ENCODE results near the gene ERICH2. TPM values are rescaled to one million over a fixed set of nuclear protein-coding genes. Genes with fewer than 3 reads are reported as not detected.

The ERICH2 gene
- total RNA-seq, 1 donor from 2014 or later: 0.52 TPM

GRCh38 chr2:170761572-170761971, 8.6 kb upstream of the ERICH2 start:
- no peaks in the 10 kb centered on the region for H3K27me3 ChIP-seq (ENCODE audit: control insufficient read depth in 3 of 3, insufficient read depth in 3 of 3, low read length in 3 of 3)
- no peak overlapping the region for H3K9ac ChIP-seq (ENCODE audit: low read depth in 1 of 3, low read length in 3 of 3)
- H3K4me3 ChIP-seq (ENCODE audit: low read length in 3 of 3): no peak overlapping the region
- no peak overlapping the region for H3K27ac ChIP-seq (ENCODE audit: low read depth, low read length)
- no peaks in the 10 kb centered on the region for H3K4me1 ChIP-seq (ENCODE audit: control insufficient read depth in 3 of 3, insufficient read depth in 3 of 3, low read length in 3 of 3)
- H3K36me3 ChIP-seq (ENCODE audit: control insufficient read depth in 3 of 3, insufficient read depth in 3 of 3, low read length in 3 of 3): no peaks in the 10 kb centered on the region
- H3K9me3 ChIP-seq (ENCODE audit: control insufficient read depth in 3 of 3, low read length in 3 of 3): no peaks in the 10 kb centered on the region

GRCh38 chr2:170762760-170763159, 7.4 kb upstream of the ERICH2 start:
- Histone ChIP-seq H3K9ac (ENCODE audit: low read depth in 1 of 3, low read length in 3 of 3) (no peak overlapping the region), H3K9me3 (ENCODE audit: control insufficient read depth in 3 of 3, low read length in 3 of 3) (no peaks in the 10 kb centered on the region), H3K4me1 (ENCODE audit: control insufficient read depth in 3 of 3, insufficient read depth in 3 of 3, low read length in 3 of 3) (no peaks in the 10 kb centered on the region), H3K27me3 (ENCODE audit: control insufficient read depth in 3 of 3, insufficient read depth in 3 of 3, low read length in 3 of 3) (no peaks in the 10 kb centered on the region), H3K27ac (ENCODE audit: low read depth, low read length) (no peak overlapping the region), H3K36me3 (ENCODE audit: control insufficient read depth in 3 of 3, insufficient read depth in 3 of 3, low read length in 3 of 3) (no peaks in the 10 kb centered on the region), H3K4me3 (ENCODE audit: low read length in 3 of 3) (no peak overlapping the region)

GRCh38 chr2:170763232-170763631, 6.9 kb upstream of the ERICH2 start:
- Histone ChIP-seq H3K27me3 (ENCODE audit: control insufficient read depth in 3 of 3, insufficient read depth in 3 of 3, low read length in 3 of 3) (no peaks in the 10 kb centered on the region), H3K27ac (ENCODE audit: low read depth, low read length) (no peak overlapping the region), H3K9me3 (ENCODE audit: control insufficient read depth in 3 of 3, low read length in 3 of 3) (no peaks in the 10 kb centered on the region), H3K4me1 (ENCODE audit: control insufficient read depth in 3 of 3, insufficient read depth in 3 of 3, low read length in 3 of 3) (no peaks in the 10 kb centered on the region), H3K4me3 (ENCODE audit: low read length in 3 of 3) (no peak overlapping the region), H3K9ac (ENCODE audit: low read depth in 1 of 3, low read length in 3 of 3) (no peak overlapping the region), H3K36me3 (ENCODE audit: control insufficient read depth in 3 of 3, insufficient read depth in 3 of 3, low read length in 3 of 3) (no peaks in the 10 kb centered on the region)

- H3K36me3 ChIP-seq (ENCODE audit: control insufficient read depth in 3 of 3, insufficient read depth in 3 of 3, low read length in 3 of 3): no peaks in the 10 kb centered on the region
- H3K9ac ChIP-seq (ENCODE audit: low read depth in 1 of 3, low read length in 3 of 3): no peak overlapping the region
- peaks cover 0 to under 1% (median under 1%) of the 10 kb centered on the region in 3 donors for H3K4me1 ChIP-seq (ENCODE audit: control insufficient read depth in 3 of 3, insufficient read depth in 3 of 3, low read length in 3 of 3)
- H3K27me3 ChIP-seq (ENCODE audit: control insufficient read depth in 3 of 3, insufficient read depth in 3 of 3, low read length in 3 of 3): no peaks in the 10 kb centered on the region
- no peak overlapping the region for H3K27ac ChIP-seq (ENCODE audit: low read depth, low read length)
- no peaks in the 10 kb centered on the region for H3K9me3 ChIP-seq (ENCODE audit: control insufficient read depth in 3 of 3, low read length in 3 of 3)
- H3K4me3 ChIP-seq (ENCODE audit: low read length in 3 of 3): no peak overlapping the region
Observed at GRCh38 chr2:170764880-170765261, 5.3 kb upstream of the ERICH2 start.

- Histone ChIP-seq H3K9me3 (ENCODE audit: control insufficient read depth in 3 of 3, low read length in 3 of 3) (no peaks in the 10 kb centered on the region), H3K36me3 (ENCODE audit: control insufficient read depth in 3 of 3, insufficient read depth in 3 of 3, low read length in 3 of 3) (no peaks in the 10 kb centered on the region), H3K4me1 (ENCODE audit: control insufficient read depth in 3 of 3, insufficient read depth in 3 of 3, low read length in 3 of 3) (peaks cover 5 to 12% (median 8%) of the 10 kb centered on the region in 3 donors), H3K4me3 (ENCODE audit: low read length in 3 of 3) (no peak overlapping the region), H3K27ac (ENCODE audit: low read depth, low read length) (no peak overlapping the region), H3K9ac (ENCODE audit: low read depth in 1 of 3, low read length in 3 of 3) (no peak overlapping the region), H3K27me3 (ENCODE audit: control insufficient read depth in 3 of 3, insufficient read depth in 3 of 3, low read length in 3 of 3) (no peaks in the 10 kb centered on the region)
Observed at GRCh38 chr2:170766693-170767092, 3.5 kb upstream of the ERICH2 start.

- Histone ChIP-seq H3K9me3 (ENCODE audit: control insufficient read depth in 3 of 3, low read length in 3 of 3) (no peaks in the 10 kb centered on the region), H3K4me1 (ENCODE audit: control insufficient read depth in 3 of 3, insufficient read depth in 3 of 3, low read length in 3 of 3) (peaks cover 5 to 12% (median 8%) of the 10 kb centered on the region in 3 donors), H3K27ac (ENCODE audit: low read depth, low read length) (no peak overlapping the region), H3K36me3 (ENCODE audit: control insufficient read depth in 3 of 3, insufficient read depth in 3 of 3, low read length in 3 of 3) (no peaks in the 10 kb centered on the region), H3K27me3 (ENCODE audit: control insufficient read depth in 3 of 3, insufficient read depth in 3 of 3, low read length in 3 of 3) (no peaks in the 10 kb centered on the region), H3K9ac (ENCODE audit: low read depth in 1 of 3, low read length in 3 of 3) (peak overlapping the region; percentile 70 to 72 (median 71)), H3K4me3 (ENCODE audit: low read length in 3 of 3) (peak overlapping the region; percentile 75 to 79 (median 78))
Observed at GRCh38 chr2:170770606-170771420, 635 bp downstream of the ERICH2 start.

- no peaks in the 10 kb centered on the region for H3K27me3 ChIP-seq (ENCODE audit: control insufficient read depth in 3 of 3, insufficient read depth in 3 of 3, low read length in 3 of 3)
- H3K27ac ChIP-seq (ENCODE audit: low read depth, low read length): no peak overlapping the region
- H3K9me3 ChIP-seq (ENCODE audit: control insufficient read depth in 3 of 3, low read length in 3 of 3): no peaks in the 10 kb centered on the region
- peak overlapping the region; percentile 59 to 77 (median 75) for H3K4me3 ChIP-seq (ENCODE audit: low read length in 3 of 3)
- peaks cover 5 to 12% (median 8%) of the 10 kb centered on the region in 3 donors for H3K4me1 ChIP-seq (ENCODE audit: control insufficient read depth in 3 of 3, insufficient read depth in 3 of 3, low read length in 3 of 3)
- H3K36me3 ChIP-seq (ENCODE audit: control insufficient read depth in 3 of 3, insufficient read depth in 3 of 3, low read length in 3 of 3): no peaks in the 10 kb centered on the region
- H3K9ac ChIP-seq (ENCODE audit: low read depth in 1 of 3, low read length in 3 of 3): peak overlapping the region; percentile 57 to 72 (median 71)
Observed at GRCh38 chr2:170771421-170771937, 1.3 kb downstream of the ERICH2 start.

- Histone ChIP-seq H3K27ac (ENCODE audit: low read depth, low read length) (no peak overlapping the region), H3K9ac (ENCODE audit: low read depth in 1 of 3, low read length in 3 of 3) (no peak overlapping the region), H3K4me1 (ENCODE audit: control insufficient read depth in 3 of 3, insufficient read depth in 3 of 3, low read length in 3 of 3) (peaks cover 5 to 12% (median 8%) of the 10 kb centered on the region in 3 donors), H3K4me3 (ENCODE audit: low read length in 3 of 3) (no peak overlapping the region), H3K9me3 (ENCODE audit: control insufficient read depth in 3 of 3, low read length in 3 of 3) (no peaks in the 10 kb centered on the region), H3K36me3 (ENCODE audit: control insufficient read depth in 3 of 3, insufficient read depth in 3 of 3, low read length in 3 of 3) (no peaks in the 10 kb centered on the region), H3K27me3 (ENCODE audit: control insufficient read depth in 3 of 3, insufficient read depth in 3 of 3, low read length in 3 of 3) (no peaks in the 10 kb centered on the region)
Observed at GRCh38 chr2:170772295-170772694, 2.1 kb downstream of the ERICH2 start.

- no peaks in the 10 kb centered on the region for H3K27me3 ChIP-seq (ENCODE audit: control insufficient read depth in 3 of 3, insufficient read depth in 3 of 3, low read length in 3 of 3)
- no peak overlapping the region for H3K9ac ChIP-seq (ENCODE audit: low read depth in 1 of 3, low read length in 3 of 3)
- no peak overlapping the region for H3K27ac ChIP-seq (ENCODE audit: low read depth, low read length)
- H3K4me3 ChIP-seq (ENCODE audit: low read length in 3 of 3): no peak overlapping the region
- no peaks in the 10 kb centered on the region for H3K36me3 ChIP-seq (ENCODE audit: control insufficient read depth in 3 of 3, insufficient read depth in 3 of 3, low read length in 3 of 3)
- H3K4me1 ChIP-seq (ENCODE audit: control insufficient read depth in 3 of 3, insufficient read depth in 3 of 3, low read length in 3 of 3): peaks cover 5 to 12% (median 8%) of the 10 kb centered on the region in 3 donors
- no peaks in the 10 kb centered on the region for H3K9me3 ChIP-seq (ENCODE audit: control insufficient read depth in 3 of 3, low read length in 3 of 3)
Observed at GRCh38 chr2:170774074-170774473, 3.9 kb downstream of the ERICH2 start.

- Histone ChIP-seq H3K27ac (ENCODE audit: low read depth, low read length) (no peak overlapping the region), H3K4me1 (ENCODE audit: control insufficient read depth in 3 of 3, insufficient read depth in 3 of 3, low read length in 3 of 3) (no peaks in the 10 kb centered on the region), H3K9ac (ENCODE audit: low read depth in 1 of 3, low read length in 3 of 3) (no peak overlapping the region), H3K27me3 (ENCODE audit: control insufficient read depth in 3 of 3, insufficient read depth in 3 of 3, low read length in 3 of 3) (no peaks in the 10 kb centered on the region), H3K36me3 (ENCODE audit: control insufficient read depth in 3 of 3, insufficient read depth in 3 of 3, low read length in 3 of 3) (no peaks in the 10 kb centered on the region), H3K4me3 (ENCODE audit: low read length in 3 of 3) (no peak overlapping the region), H3K9me3 (ENCODE audit: control insufficient read depth in 3 of 3, low read length in 3 of 3) (no peaks in the 10 kb centered on the region)
Observed at GRCh38 chr2:170778900-170779299, 8.7 kb downstream of the ERICH2 start.
